Spleen (tissue), 11 donors: ENCODE results near the gene CENPC. TPM values are rescaled to one million over a fixed set of nuclear protein-coding genes. Genes with fewer than 3 reads are reported as not detected.

Source experiments
- DNase-seq: peaks from one replicate; pipeline ENCODE4 v3.0.0-alpha.2; 2020
- H3K27ac ChIP-seq, 8 donors: fragments of 200-600 bp; sonication (generic) in 7 of 8; 1 replicate in 4 of 8; 2 replicates in 4 of 8; pipeline versions ENCODE4 v1.5.0 to v1.8.0; 2016 to 2021; ENCODE audit warnings: inconsistent platforms in 4 of 8, mild to moderate bottlenecking in 4 of 8, moderate library complexity in 1 of 8
- H3K27me3 ChIP-seq, 7 donors: fragments of 200-600 bp; sonication (generic) in 6 of 7; replicated peaks in 1 of 7; 1 replicate in 4 of 7; 2 replicates in 3 of 7; pipeline versions ENCODE4 v1.5.0 to v1.8.0; 2016 to 2021; ENCODE audit warnings: inconsistent platforms in 3 of 7, mild to moderate bottlenecking in 1 of 7
- H3K36me3 ChIP-seq, 6 donors: fragments of 200-600 bp; sonication (generic) in 5 of 6; 1 replicate in 4 of 6; 2 replicates in 2 of 6; pipeline versions ENCODE4 v1.5.0 to v1.8.0; 2016 to 2021; ENCODE audit warnings: inconsistent platforms in 2 of 6
- H3K4me1 ChIP-seq, 6 donors: fragments of 200-600 bp; sonication (generic) in 5 of 6; 1 replicate in 3 of 6; 2 replicates in 3 of 6; pipeline versions ENCODE4 v1.5.0 to v1.8.0; 2016 to 2021; ENCODE audit warnings: inconsistent platforms in 3 of 6
- H3K4me3 ChIP-seq, 8 donors: fragments of 200-600 bp; sonication (generic) in 7 of 8; 1 replicate in 4 of 8; 2 replicates in 4 of 8; pipeline versions ENCODE4 v1.5.0 to v1.8.0; 2016 to 2021; ENCODE audit warnings: inconsistent platforms in 4 of 8, mild to moderate bottlenecking in 4 of 8, moderate library complexity in 2 of 8
- H3K9me3 ChIP-seq, 8 donors: fragments of 200-600 bp; sonication (generic) in 7 of 8; 1 replicate in 4 of 8; 2 replicates in 4 of 8; pipeline versions ENCODE4 v1.5.0 to v1.8.0; 2016 to 2021; ENCODE audit warnings: inconsistent platforms in 4 of 8
- CTCF ChIP-seq, 11 experiments: fragments of 200-600 bp in 7 of 11; fragments of 450-650 bp in 4 of 11; sonication (generic) in 4 of 11; IDR thresholded peaks in 8 of 11; conservative IDR thresholded peaks in 3 of 11; 1 replicate in 7 of 11; 2 replicates in 4 of 11; pipeline versions ENCODE4 v1.4.0 to v1.8.0; 2016 to 2021; ENCODE audit warnings: antibody characterized with exemption in 11 of 11, inconsistent platforms in 4 of 11, mild to moderate bottlenecking in 1 of 11
- POLR2A ChIP-seq, 3 donors: fragments of 450-650 bp; IDR thresholded peaks; one replicate each; pipeline ENCODE4 v1.5.1; 2017; ENCODE audit warnings: antibody characterized with exemption in 3 of 3, mild to moderate bottlenecking in 1 of 3
- POLR2AphosphoS5 ChIP-seq, 3 donors: sonication (generic); formaldehyde crosslinking; IDR thresholded peaks; one replicate each; pipeline ENCODE4 v1.5.1; 2017; ENCODE audit warnings: antibody characterized with exemption in 3 of 3
- WGBS, 5 donors: extraction: QIAGEN DNeasy Blood & Tissue Kit in 3 of 5; methylation state at CpG; one replicate each; pipeline versions ENCODE4 v1.1.5 to v1.1.7; 2013 to 2018; 5-methylcytosine and 5-hydroxymethylcytosine counted together
- intact Hi-C: fragments of 100-400 bp; cut with DNase I; formaldehyde crosslinking; loops from one replicate; pipeline ENCODE4 v1.15.0; 2023; ENCODE audit warnings: low total_unique reads
- polyA plus RNA-seq, 3 donors: library from polyadenylated mRNA; stranded (reverse); fragments of 200-250 nt; gene quantifications; one replicate each; pipeline ENCODE4 v1.2.1, GENCODE V29; 2013
- total RNA-seq, 7 donors: library from RNA; depleted of rRNA in 3 of 7; stranded (reverse); fragments of >200 nt in 3 of 7; fragmentation: NEBNext Ultra II Directional in 4 of 7; extraction: Animal tissue kit (Norgen Biotek cat#: 25700) in 4 of 7; gene quantifications; one replicate each; pipeline versions ENCODE4 v1.1.0 to v1.2.1, GENCODE V29; 2016 to 2021
- donor health status: healthy with polysubstance abuse.
- donor health status: DM: no; HTN: no; CAD: no; lungs with moderate emphysema.
- donor health status: DM: no; HTN: no; CAD: no.
- donor health status: Bipolar disorder and iron deficiency.
- donor health status: healthy.
- donor health status: DM: no; HTN: no; CAD: no.
- donor health status: DM: yes; HTN: yes; CAD: no.

The CENPC gene
- total and polyA plus RNA-seq, 10 donors = 5.4 to 60.2 (median 42.5) TPM

GRCh38 chr4:67470871-67471270 lies 74.4 kb downstream of the CENPC start:
- peaks cover 2 to 93% (median 51%) of the 10 kb centered on the region in 6 donors for H3K36me3 ChIP-seq
- intact Hi-C loops = no loop called here
- no peak for TF ChIP-seq POLR2A (IDR thresholded peaks at IDR 0.05)
- TF ChIP-seq CTCF (IDR thresholded peaks at IDR 0.05 in 8 of 11, conservative IDR thresholded peaks at IDR 0.05 in 3 of 11) = no peak
- no peak for TF ChIP-seq POLR2AphosphoS5 (IDR thresholded peaks at IDR 0.05)

GRCh38 chr4:67468830-67469229 lies 76.5 kb downstream of the CENPC start:
- peaks cover 0 to 82% (median 31%) of the 10 kb centered on the region in 6 donors for H3K36me3 ChIP-seq
- H3K27ac ChIP-seq = no peak overlapping the region
- no peak for DNase-seq
- no peaks in the 10 kb centered on the region for H3K4me1 ChIP-seq
- no peaks in the 10 kb centered on the region for H3K27me3 ChIP-seq
- intact Hi-C loops = no loop called here
- H3K9me3 ChIP-seq = no peaks in the 10 kb centered on the region
- H3K4me3 ChIP-seq = no peak overlapping the region
- TF ChIP-seq POLR2AphosphoS5 (IDR thresholded peaks at IDR 0.05) (no peak), CTCF (IDR thresholded peaks at IDR 0.05 in 8 of 11, conservative IDR thresholded peaks at IDR 0.05 in 3 of 11) (no peak), POLR2A (IDR thresholded peaks at IDR 0.05) (no peak)

More at GRCh38 chr4:67470871-67471270, 74.4 kb downstream of the CENPC start:
- Histone ChIP-seq H3K27me3 (no peaks in the 10 kb centered on the region), H3K4me1 (no peaks in the 10 kb centered on the region), H3K4me3 (no peak overlapping the region), H3K9me3 (no peaks in the 10 kb centered on the region), H3K27ac (no peak overlapping the region)
- DNase-seq = no peak

GRCh38 chr4:67466751-67467150 lies 78.6 kb downstream of the CENPC start:
- no peak overlapping the region for H3K4me3 ChIP-seq
- WGBS, 5 donors = 94 to 100% (median 96%) methylated on average over 3 of the region's 3 CpGs
- no peaks in the 10 kb centered on the region for H3K4me1 ChIP-seq
- no peaks in the 10 kb centered on the region for H3K9me3 ChIP-seq
- intact Hi-C loops = no loop called here
- H3K27me3 ChIP-seq = no peaks in the 10 kb centered on the region
- H3K36me3 ChIP-seq = peaks cover 0 to 61% (median 15%) of the 10 kb centered on the region in 6 donors
- no peak for DNase-seq
- no peak for TF ChIP-seq CTCF (IDR thresholded peaks at IDR 0.05 in 8 of 11, conservative IDR thresholded peaks at IDR 0.05 in 3 of 11)
- no peak for TF ChIP-seq POLR2AphosphoS5 (IDR thresholded peaks at IDR 0.05)
- TF ChIP-seq POLR2A (IDR thresholded peaks at IDR 0.05) = no peak
- no peak overlapping the region for H3K27ac ChIP-seq

- WGBS, 5 donors = 69 to 99% (median 81%) methylated on average over 4 of the region's 4 CpGs
- TF ChIP-seq CTCF (IDR thresholded peaks at IDR 0.05 in 8 of 11, conservative IDR thresholded peaks at IDR 0.05 in 3 of 11) = no peak
- TF ChIP-seq POLR2AphosphoS5 (IDR thresholded peaks at IDR 0.05) = no peak
- H3K27ac ChIP-seq = no peak overlapping the region
- H3K9me3 ChIP-seq = no peaks in the 10 kb centered on the region
- intact Hi-C loops = no loop called here
- H3K36me3 ChIP-seq = peaks cover 0 to 56% (median 9%) of the 10 kb centered on the region in 6 donors
- no peak overlapping the region for H3K4me3 ChIP-seq
- no peaks in the 10 kb centered on the region for H3K27me3 ChIP-seq
- no peak for DNase-seq
- no peaks in the 10 kb centered on the region for H3K4me1 ChIP-seq
Measured at GRCh38 chr4:67465763-67466052, 79.6 kb downstream of the CENPC start.
